Endometrium (tissue), 2 donors: ENCODE measurements around the gene CEND1.
"Not testable (repeated sequence)": the region's sequence is repeated elsewhere in the genome, so short reads cannot be mapped to it uniquely, and the experiment has no call there.

Experiments
- FAIRE-seq: peaks from 2 replicates; lab custom pipeline; 2012; peaks lifted over from hg19 to GRCh38; lab: Jason Lieb, UNC
- donor health status: control.
- donor health status: control.

Gene CEND1

GRCh38 chr11:763549-764321 is 26.2 kb downstream of the CEND1 start:
- FAIRE-seq = no peak

GRCh38 chr11:763073-763463 is 26.8 kb downstream of the CEND1 start:
- FAIRE-seq = no peak

- FAIRE-seq = no peak
These were observed 27.3 kb downstream of the CEND1 start for GRCh38 chr11:762421-763072.

DNA sequence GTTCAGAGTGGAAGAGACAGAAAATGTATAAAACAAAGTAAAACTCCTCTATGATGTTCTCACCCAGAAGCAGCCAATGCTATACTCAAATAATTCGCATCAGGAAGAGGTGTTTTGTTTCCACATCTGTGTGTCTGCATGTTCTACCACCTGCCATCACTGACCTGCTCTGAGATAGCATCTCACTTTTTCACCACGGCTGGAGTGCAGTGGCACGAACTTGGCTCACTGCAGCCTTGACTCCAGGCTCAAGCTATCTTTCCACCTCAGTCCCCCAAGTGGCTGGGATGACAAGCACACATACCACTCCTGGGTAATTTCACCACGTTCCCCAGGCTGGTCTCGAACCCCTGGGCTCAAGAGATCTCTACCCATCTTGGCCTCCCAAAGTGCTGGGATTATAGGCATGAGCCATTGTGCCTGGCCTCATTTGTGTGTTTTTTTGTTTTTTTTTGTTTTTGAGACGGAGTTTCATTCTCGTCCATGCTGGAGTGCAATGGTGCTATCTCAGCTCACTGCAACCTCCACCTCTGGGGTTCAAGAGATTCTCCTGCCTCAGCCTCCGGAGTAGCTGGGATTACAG is 28.3 kb downstream of the CEND1 start:
- no peak for FAIRE-seq

GRCh38 chr11:760236-760635 is 29.7 kb downstream of the CEND1 start:
- FAIRE-seq = no peak

GRCh38 chr11:749731-750130 is 40.2 kb downstream of the CEND1 start:
- FAIRE-seq = no peak

- FAIRE-seq = no peak
These were observed 41.9 kb downstream of the CEND1 start for GRCh38 chr11:748007-748359.

DNA sequence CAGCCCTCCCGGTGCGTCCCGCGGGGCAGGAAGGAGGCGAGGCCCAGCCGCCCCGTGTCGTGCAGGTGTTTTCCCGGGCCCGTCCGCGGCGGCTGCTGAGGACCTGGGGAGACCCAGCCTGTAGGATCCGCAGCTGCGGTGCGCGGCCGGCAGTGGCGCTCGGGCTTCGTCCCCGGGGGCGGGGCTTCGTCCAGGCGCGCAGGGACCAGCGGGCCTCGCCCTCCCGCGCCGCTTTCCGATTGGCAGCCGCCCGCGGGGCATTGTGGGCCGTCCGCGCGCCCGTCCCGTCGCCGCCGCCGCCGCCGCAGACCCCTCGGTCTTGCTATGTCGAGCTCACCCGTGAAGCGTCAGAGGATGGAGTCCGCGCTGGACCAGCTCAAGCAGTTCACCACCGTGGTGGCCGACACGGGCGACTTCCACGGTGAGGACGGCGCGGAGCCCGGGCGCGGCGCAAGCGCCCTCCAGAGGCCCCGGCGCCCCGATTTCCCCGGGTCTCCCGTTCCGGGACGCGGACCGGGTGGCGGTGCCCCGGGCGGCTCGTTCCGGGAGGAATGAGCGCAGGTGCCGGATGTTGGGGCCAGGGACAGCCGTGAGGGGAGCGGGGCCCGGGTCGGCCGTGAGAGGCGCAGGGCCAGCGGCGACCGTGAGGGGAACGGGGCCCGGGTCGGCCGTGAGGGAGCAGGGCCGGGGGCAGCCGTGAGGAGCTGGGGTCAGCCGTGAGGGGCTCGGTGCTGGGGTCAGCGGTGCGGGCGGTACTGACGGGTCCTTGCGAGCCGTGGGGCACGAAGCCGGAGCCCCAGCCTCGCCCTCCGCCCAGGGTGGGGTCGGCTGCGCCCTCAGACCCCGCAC is 42.5 kb downstream of the CEND1 start, which contains the start of gene TALDO1:
Gene TALDO1, plus strand, starts transcription at position 307 of the 849 bp plus-strand sequence. Its CDS starts 18 bp downstream, at position 325.
- FAIRE-seq = no peak

DNA sequence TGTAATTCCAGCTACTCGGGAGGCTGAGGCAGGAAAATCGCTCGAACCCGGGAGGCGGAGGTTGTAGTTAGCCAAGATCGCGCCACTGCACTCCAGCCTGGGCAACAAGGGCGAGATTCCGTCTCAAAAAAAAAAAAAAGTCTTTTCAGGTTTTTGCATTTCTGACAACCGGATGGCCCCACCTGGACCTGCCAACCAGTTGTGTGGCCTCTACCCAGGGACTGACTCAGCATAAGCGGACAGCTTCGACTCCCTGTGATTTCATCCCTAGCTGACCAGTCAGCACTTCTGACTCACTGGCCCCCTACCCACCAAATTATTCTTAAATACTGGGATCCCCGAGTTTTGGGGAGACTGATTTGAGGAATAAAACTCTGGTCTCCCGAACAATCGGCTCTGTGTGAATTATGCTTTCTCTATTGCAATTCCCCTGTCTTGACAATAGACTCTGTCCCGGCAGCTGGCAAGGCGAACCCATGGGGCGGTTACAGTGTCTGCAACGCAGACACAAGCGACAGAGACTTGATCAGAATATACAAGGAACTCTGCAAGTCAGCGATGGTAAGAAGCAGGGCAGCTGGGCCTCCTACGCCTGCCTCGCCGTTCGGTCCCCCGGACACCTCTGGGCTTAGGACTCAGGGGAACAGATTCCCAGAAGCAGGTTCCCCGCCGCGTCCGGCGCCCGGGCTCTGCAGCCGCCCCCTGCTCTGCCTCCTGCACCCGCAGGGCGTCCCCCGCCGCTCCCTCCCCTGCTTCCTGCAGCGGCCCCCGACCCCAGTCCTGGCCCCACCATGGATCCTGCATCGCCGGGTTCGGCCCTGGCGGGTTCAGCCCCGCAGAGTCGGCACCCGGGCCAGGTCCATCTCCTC is 43.4 kb downstream of the CEND1 start:
- no peak for FAIRE-seq

- no peak for FAIRE-seq
These were observed 44.5 kb downstream of the CEND1 start for GRCh38 chr11:745428-745827.

- FAIRE-seq = no peak
These were observed 47.2 kb downstream of the CEND1 start for GRCh38 chr11:742571-743201.

GRCh38 chr11:742156-742546 is 47.7 kb downstream of the CEND1 start:
- no peak for FAIRE-seq

DNA sequence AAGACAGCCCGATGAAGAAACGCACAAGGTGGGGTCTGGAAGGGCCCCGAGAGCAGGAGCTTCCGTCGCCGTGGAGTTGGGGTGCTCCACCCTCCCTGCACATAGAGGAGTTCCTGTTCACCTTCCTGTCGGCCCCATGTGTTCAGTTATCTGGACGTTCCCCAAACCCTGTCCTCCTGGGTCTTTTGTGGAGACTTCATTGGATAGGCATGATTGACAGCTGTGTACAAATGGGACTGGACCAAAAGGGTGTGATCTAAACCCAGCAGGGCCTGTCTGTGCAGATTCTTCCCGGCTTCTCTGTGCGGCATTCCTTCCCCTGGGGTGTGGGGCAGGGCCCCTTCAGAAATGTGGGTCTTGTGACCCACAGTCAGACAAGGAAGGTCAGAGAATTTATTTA is 52.0 kb downstream of the CEND1 start:
- FAIRE-seq = not testable (repeated sequence)

DNA sequence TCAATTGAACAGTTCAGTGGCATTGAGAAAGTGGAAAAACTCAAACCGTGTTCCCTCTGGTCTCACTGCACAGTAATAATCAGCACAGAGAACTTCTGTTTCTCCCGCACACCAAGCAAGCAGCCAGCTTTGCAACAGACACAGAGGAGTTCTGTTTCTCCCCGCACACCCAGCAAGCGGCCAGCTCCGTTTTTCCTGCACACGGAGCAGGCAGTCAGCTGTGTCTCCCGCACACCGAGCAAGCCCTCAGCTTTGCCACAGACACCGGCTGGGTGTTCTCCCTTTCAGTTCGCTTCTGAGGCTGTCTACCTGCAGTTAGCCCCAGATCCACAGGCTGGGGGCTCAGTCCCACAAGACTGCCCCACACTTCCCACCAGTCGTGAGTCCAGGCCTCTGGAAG is 52.5 kb downstream of the CEND1 start:
- no peak for FAIRE-seq
